AG04449 (cell line): ENCODE data around the gene CHST13.

Experiments
- CTCF ChIA-PET: fragments of 350-600 bp; formaldehyde crosslinking; extraction: SDS; loops from one replicate; lab custom pipeline; 2021; ENCODE audit warnings: antibody characterized with exemption; lab: Yijun Ruan, JAX
- POLR2A ChIA-PET: fragments of 400-600, 350-600 bp; formaldehyde crosslinking; extraction: SDS; loops from one replicate; lab custom pipeline; 2020; ENCODE audit warnings: antibody characterized with exemption, inconsistent platforms; lab: Yijun Ruan, JAX
- DNase-seq: peaks from one replicate; pipeline ENCODE4 v3.0.0-alpha.2; 2010; ENCODE audit warnings: low read depth, low spot score
- H3K4me3 ChIP-seq: 2 replicates; pipeline ENCODE4 v1.5.1; 2011; ENCODE audit warnings: low read depth, mild to moderate bottlenecking, control low read depth, low read length
- CTCF ChIP-seq: IDR thresholded peaks from one replicate; pipeline ENCODE4 v1.5.1; 2011; ENCODE audit warnings: mild to moderate bottlenecking, moderate library complexity, low read length, control low read depth, inconsistent platforms; ENCODE audit not compliant: insufficient read depth; ENCODE audit errors: missing control alignments

Gene CHST13

GRCh38 chr3:126568776-126569342 is 44.9 kb downstream of the CHST13 start:
- no peak for DNase-seq
- POLR2A ChIA-PET, result no interaction called here
- CTCF ChIA-PET, result interaction anchor here (0.7 kb wide), 1 partner anchor 85 kb away, joined by 3 read pairs; no protein-coding TSS in a partner anchor
- TF ChIP-seq CTCF, result no peak
- no peak overlapping the region for H3K4me3 ChIP-seq

GRCh38 chr3:126569390-126569975 is 45.5 kb downstream of the CHST13 start:
- CTCF ChIA-PET, result interaction anchor here (0.7 kb wide), 1 partner anchor 85 kb away, joined by 3 read pairs; no protein-coding TSS in a partner anchor
- POLR2A ChIA-PET, result no interaction called here
- no peak for DNase-seq

GRCh38 chr3:126570103-126570541 is 46.2 kb downstream of the CHST13 start:
- peak; percentile 23 for TF ChIP-seq CTCF
- DNase-seq, result no peak
- POLR2A ChIA-PET, result no interaction called here
- no peak overlapping the region for H3K4me3 ChIP-seq
- CTCF ChIA-PET, result no interaction called here

More at GRCh38 chr3:126569390-126569975, 45.5 kb downstream of the CHST13 start:
- no peak overlapping the region for H3K4me3 ChIP-seq
- no peak for TF ChIP-seq CTCF

- H3K4me3 ChIP-seq, result no peak overlapping the region
- ChIA-PET CTCF (no interaction called here), POLR2A (no interaction called here)
- no peak for TF ChIP-seq CTCF
- DNase-seq, result no peak
Measured at GRCh38 chr3:126571078-126571477, 47.1 kb downstream of the CHST13 start.

- CTCF ChIA-PET, result no interaction called here
- no peak overlapping the region for H3K4me3 ChIP-seq
- DNase-seq, result no peak
- no peak for TF ChIP-seq CTCF
- POLR2A ChIA-PET, result no interaction called here
Measured at GRCh38 chr3:126573492-126574117, 49.6 kb downstream of the CHST13 start.

- TF ChIP-seq CTCF, result no peak
- ChIA-PET CTCF (no interaction called here), POLR2A (no interaction called here)
- H3K4me3 ChIP-seq, result no peak overlapping the region
- DNase-seq, result no peak
Measured at GRCh38 chr3:126577261-126577660, 53.3 kb downstream of the CHST13 start.
